MCF 10A (cell line): ENCODE data around the gene COL23A1. TPM values are rescaled to one million over a fixed set of nuclear protein-coding genes. Genes with fewer than 3 reads are reported as not detected.

Source experiments
- BruUV-seq: library from RNA; stranded (reverse); fragments of 400-500 nt; replicated peaks from 2 replicates; lab custom pipeline; 2021; lab: Mats Ljungman, UMichigan
- CTCF ChIA-PET: fragments of 300-600 bp; sonication (Branson Sonifier 250); formaldehyde crosslinking; extraction: SDS; loops from one replicate; lab custom pipeline; 2021; ENCODE audit warnings: antibody characterized with exemption, inconsistent platforms; lab: Yijun Ruan, JAX
- POLR2A ChIA-PET: fragments of 300-600, 350-650 bp; sonication (Branson Sonifier 250); formaldehyde crosslinking; extraction: SDS; loops from one replicate; lab custom pipeline; 2020; ENCODE audit warnings: antibody characterized with exemption, inconsistent platforms; lab: Yijun Ruan, JAX
- DNase-seq: peaks from one replicate; pipeline ENCODE4 v3.0.0-alpha.2; 2018; ENCODE audit not compliant: unreplicated experiment
- H3K27ac Mint-ChIP-seq: one replicate; pipeline ENCODE4 v1.8.0; 2022; ENCODE audit warnings: mild to moderate bottlenecking, low read depth, mixed read lengths; ENCODE audit not compliant: unreplicated experiment
- H3K27me3 Mint-ChIP-seq: one replicate; pipeline ENCODE4 v1.8.0; 2022; ENCODE audit warnings: mixed read lengths; ENCODE audit not compliant: insufficient read depth, unreplicated experiment
- H3K36me3 Mint-ChIP-seq: one replicate; pipeline ENCODE4 v1.8.0; 2022; ENCODE audit warnings: mild to moderate bottlenecking, moderate library complexity, mixed read lengths; ENCODE audit not compliant: insufficient read depth, unreplicated experiment
- H3K4me1 Mint-ChIP-seq: one replicate; pipeline ENCODE4 v1.8.0; 2022; ENCODE audit warnings: mixed read lengths; ENCODE audit not compliant: insufficient read depth, unreplicated experiment
- H3K4me3 Mint-ChIP-seq: one replicate; pipeline ENCODE4 v1.8.0; 2022; ENCODE audit warnings: mild to moderate bottlenecking, moderate library complexity, mixed read lengths; ENCODE audit not compliant: unreplicated experiment
- H3K9me3 Mint-ChIP-seq: one replicate; pipeline ENCODE4 v1.8.0; 2022; ENCODE audit warnings: mixed read lengths; ENCODE audit not compliant: unreplicated experiment
- CTCF ChIP-seq: fragments of 200-600 bp; IDR thresholded peaks from one replicate; pipeline ENCODE4 v1.8.0; 2022; ENCODE audit warnings: antibody characterized with exemption, mild to moderate bottlenecking; ENCODE audit not compliant: unreplicated experiment
- intact Hi-C: fragments of 100-400 bp; cut with micrococcal nuclease; formaldehyde crosslinking; loops from 2 replicates; pipeline ENCODE4 v1.14.1; 2022
- total RNA-seq: library from RNA; stranded (reverse); gene quantifications from 2 replicates; pipeline ENCODE4 v1.2.3, GENCODE V29; 2022

COL23A1 gene
- total RNA-seq, 1 experiment from 2014 or later = not detected

- ChIA-PET POLR2A (no interaction called here), CTCF (interaction anchor here (0.6 kb wide), 1 partner anchor 18 kb away, joined by 4 read pairs; no protein-coding TSS in a partner anchor)
- H3K27me3 Mint-ChIP-seq = peaks cover 51% of the 10 kb centered on the region
- H3K4me1 Mint-ChIP-seq = peaks cover 6% of the 10 kb centered on the region
- DNase-seq = no peak
- TF ChIP-seq CTCF = no peak
- BruUV-seq = no TSS peak
- no peaks in the 10 kb centered on the region for H3K9me3 Mint-ChIP-seq
- H3K27ac Mint-ChIP-seq = no peak overlapping the region
- no peak overlapping the region for H3K4me3 Mint-ChIP-seq
- H3K36me3 Mint-ChIP-seq = no peaks in the 10 kb centered on the region
- intact Hi-C loops = no loop called here
These were observed 203.8 kb downstream of the COL23A1 start for GRCh38 chr5:178386336-178386931.

- peak; percentile 30 for DNase-seq
- no peak overlapping the region for H3K4me3 Mint-ChIP-seq
- peaks cover 42% of the 10 kb centered on the region for H3K27me3 Mint-ChIP-seq
- no TSS peak for BruUV-seq
- no peaks in the 10 kb centered on the region for H3K36me3 Mint-ChIP-seq
- H3K4me1 Mint-ChIP-seq = peaks cover 6% of the 10 kb centered on the region
- no peak for TF ChIP-seq CTCF
- ChIA-PET CTCF (interaction anchor here (0.6 kb wide), 1 partner anchor 778 kb away, joined by 3 read pairs; no protein-coding TSS in a partner anchor), POLR2A (no interaction called here)
- H3K9me3 Mint-ChIP-seq = no peaks in the 10 kb centered on the region
- intact Hi-C loops = no loop called here
- no peak overlapping the region for H3K27ac Mint-ChIP-seq
These were observed 204.7 kb downstream of the COL23A1 start for GRCh38 chr5:178385496-178385890.

GRCh38 chr5:178384816-178385495 is 205.2 kb downstream of the COL23A1 start:
- no peaks in the 10 kb centered on the region for H3K36me3 Mint-ChIP-seq
- no peak for DNase-seq
- no peak overlapping the region for H3K27ac Mint-ChIP-seq
- H3K4me3 Mint-ChIP-seq = no peak overlapping the region
- no peaks in the 10 kb centered on the region for H3K9me3 Mint-ChIP-seq
- intact Hi-C loops = no loop called here
- TF ChIP-seq CTCF = no peak
- POLR2A ChIA-PET = no interaction called here
- H3K4me1 Mint-ChIP-seq = peaks cover 6% of the 10 kb centered on the region
- BruUV-seq = no TSS peak
- peaks cover 37% of the 10 kb centered on the region for H3K27me3 Mint-ChIP-seq
- CTCF ChIA-PET = interaction anchor here (0.6 kb wide), 1 partner anchor 778 kb away, joined by 3 read pairs; no protein-coding TSS in a partner anchor

GRCh38 chr5:178383919-178384815 is 206.0 kb downstream of the COL23A1 start:
- CTCF ChIA-PET = no interaction called here
- Mint-ChIP-seq H3K9me3 (no peaks in the 10 kb centered on the region), H3K4me1 (peaks cover 6% of the 10 kb centered on the region), H3K27me3 (peaks cover 29% of the 10 kb centered on the region), H3K27ac (no peak overlapping the region), H3K4me3 (no peak overlapping the region), H3K36me3 (no peaks in the 10 kb centered on the region)
- BruUV-seq = no TSS peak
- TF ChIP-seq CTCF = no peak
- no peak for DNase-seq
- intact Hi-C loops = no loop called here
- POLR2A ChIA-PET = no interaction called here
